ENCODE measurements around the gene CDKN1C.

The CDKN1C gene

GRCh38 chr11:2890466-2891294, 5.1 kb upstream of the CDKN1C start:
- DNase-seq, result peak; percentile 74

GRCh38 chr11:2889362-2890273, 4.0 kb upstream of the CDKN1C start:
- DNase-seq, result no peak

GRCh38 chr11:2888266-2888968, 2.8 kb upstream of the CDKN1C start:
- DNase-seq, result peak; percentile 68

- DNase-seq, result peak; percentile 37
Observed at GRCh38 chr11:2887515-2888195, 2.1 kb upstream of the CDKN1C start.

- no peak for DNase-seq
Observed at GRCh38 chr11:2886936-2887335, 1.4 kb upstream of the CDKN1C start.

- DNase-seq, result peak; percentile 90
Observed at GRCh38 chr11:2886191-2886894, 768 bp upstream of the CDKN1C start.

- DNase-seq, result peak; percentile 95
Observed at GRCh38 chr11:2885017-2885677, 428 bp downstream of the CDKN1C start.

GRCh38 chr11:2883979-2884815, 1.4 kb downstream of the CDKN1C start:
- DNase-seq, result peak; percentile 80

- DNase-seq, result no peak
Observed at GRCh38 chr11:2883640-2883978, 2.0 kb downstream of the CDKN1C start.

GRCh38 chr11:2882396-2883110, 3.0 kb downstream of the CDKN1C start:
- DNase-seq, result no peak

- no peak for DNase-seq
Observed at GRCh38 chr11:2881981-2882375, 3.6 kb downstream of the CDKN1C start.

- no peak for DNase-seq
Observed at GRCh38 chr11:2881076-2881980, 4.2 kb downstream of the CDKN1C start.

GRCh38 chr11:2880646-2881045, 4.9 kb downstream of the CDKN1C start:
- DNase-seq, result no peak

GRCh38 chr11:2878782-2879181, 6.8 kb downstream of the CDKN1C start:
- DNase-seq, result no peak

- DNase-seq, result no peak
Observed at GRCh38 chr11:2877474-2877873, 8.1 kb downstream of the CDKN1C start.

- no peak for DNase-seq
Observed at GRCh38 chr11:2874963-2875362, 10.6 kb downstream of the CDKN1C start.

GRCh38 chr11:2870969-2871680, 14.4 kb downstream of the CDKN1C start:
- no peak for DNase-seq

- no peak for DNase-seq
Observed at GRCh38 chr11:2870460-2870859, 15.1 kb downstream of the CDKN1C start.
